Endothelial cell (in vitro differentiated cells): Measurements from ENCODE around the gene AHDC1. TPM values are rescaled to one million over a fixed set of nuclear protein-coding genes. Genes with fewer than 3 reads are reported as not detected.
"Not testable (repeated sequence)": the region's sequence is repeated elsewhere in the genome, so short reads cannot be mapped to it uniquely, and the experiment has no call there.

ENCODE experiments used
- DNase-seq: peaks from one replicate; pipeline ENCODE4 v3.0.0; 2021; ENCODE audit warnings: low spot score
- H3K27ac Mint-ChIP-seq: one replicate; pipeline ENCODE4 v1.8.0; 2021; ENCODE audit warnings: mixed read lengths, inconsistent platforms; ENCODE audit not compliant: unreplicated experiment
- H3K27me3 Mint-ChIP-seq: one replicate; pipeline ENCODE4 v1.8.0; 2021; ENCODE audit warnings: mild to moderate bottlenecking, moderate library complexity, mixed read lengths, inconsistent platforms; ENCODE audit not compliant: unreplicated experiment
- H3K36me3 Mint-ChIP-seq: one replicate; pipeline ENCODE4 v1.8.0; 2021; ENCODE audit warnings: mild to moderate bottlenecking, low read depth, mixed read lengths, inconsistent platforms; ENCODE audit not compliant: unreplicated experiment
- H3K4me1 Mint-ChIP-seq: one replicate; pipeline ENCODE4 v1.8.0; 2021; ENCODE audit warnings: mild to moderate bottlenecking, mixed read lengths, inconsistent platforms; ENCODE audit not compliant: unreplicated experiment
- H3K4me3 Mint-ChIP-seq: one replicate; pipeline ENCODE4 v1.8.0; 2021; ENCODE audit warnings: mild to moderate bottlenecking, mixed read lengths, inconsistent platforms; ENCODE audit not compliant: unreplicated experiment
- H3K9me3 Mint-ChIP-seq: one replicate; pipeline ENCODE4 v1.8.0; 2021; ENCODE audit warnings: mixed read lengths, inconsistent platforms; ENCODE audit not compliant: unreplicated experiment
- total RNA-seq: library from RNA; stranded (reverse); fragmentation: NEBNext Ultra II Directional; extraction: Animal tissue kit (Norgen Biotek cat#: 25700); gene quantifications from one replicate; pipeline ENCODE4 v1.2.1, GENCODE V29; 2021; ENCODE audit not compliant: unreplicated experiment
- TF ChIP-seq, protein P1 (sequence below): fragments of 200-600 bp; sonication (generic); IDR thresholded peaks from one replicate; pipeline ENCODE4 v1.5.0; 2021; ENCODE audit warnings: antibody characterized with exemption; ENCODE audit not compliant: unreplicated experiment

Gene AHDC1
- total RNA-seq, 1 donor from 2014 or later, result 48.0 TPM

DNA sequence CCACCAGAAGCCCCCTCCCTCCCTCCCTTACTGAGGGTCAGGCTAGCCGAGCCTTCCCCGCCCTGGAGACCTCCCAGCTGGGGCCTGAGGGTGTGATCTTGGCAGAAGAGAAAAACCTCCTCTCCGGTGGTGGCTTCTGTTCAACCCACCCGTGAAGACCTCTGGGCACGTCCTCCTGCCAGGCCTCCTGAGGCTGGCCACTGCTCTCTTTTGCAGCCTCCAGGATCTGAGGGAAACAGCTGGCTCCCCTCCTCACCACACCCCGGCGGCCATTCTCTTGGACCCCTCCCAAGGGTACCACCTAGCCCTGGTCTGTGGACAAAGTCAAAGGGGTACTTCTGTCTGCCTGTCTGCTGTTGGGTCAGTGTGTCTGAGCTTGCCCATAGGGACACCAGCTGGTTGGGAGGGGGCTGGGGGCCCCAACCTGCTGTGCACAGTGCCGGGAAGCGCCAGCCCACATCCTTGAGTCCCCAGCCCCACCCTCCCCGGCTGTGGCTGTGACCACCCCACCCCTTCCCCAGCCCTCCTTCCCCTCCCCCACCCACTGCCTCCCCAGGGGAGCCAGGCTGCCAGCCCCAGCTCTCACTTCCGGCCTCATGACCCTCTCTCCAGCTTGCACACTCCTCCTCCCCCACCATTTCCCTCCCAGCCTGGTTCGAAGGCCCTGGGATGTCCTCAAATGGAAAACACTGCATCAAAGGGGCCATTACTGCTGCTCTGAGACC lies 48.1 kb downstream of the AHDC1 start:
- no peak for DNase-seq
- Mint-ChIP-seq H3K36me3 (peaks cover 15% of the 10 kb centered on the region), H3K27ac (peak overlapping the region; percentile 79), H3K4me1 (peaks cover 27% of the 10 kb centered on the region), H3K4me3 (peak overlapping the region; percentile 83), H3K9me3 (no peaks in the 10 kb centered on the region), H3K27me3 (peaks cover 6% of the 10 kb centered on the region)
- TF ChIP-seq, protein P1, sequence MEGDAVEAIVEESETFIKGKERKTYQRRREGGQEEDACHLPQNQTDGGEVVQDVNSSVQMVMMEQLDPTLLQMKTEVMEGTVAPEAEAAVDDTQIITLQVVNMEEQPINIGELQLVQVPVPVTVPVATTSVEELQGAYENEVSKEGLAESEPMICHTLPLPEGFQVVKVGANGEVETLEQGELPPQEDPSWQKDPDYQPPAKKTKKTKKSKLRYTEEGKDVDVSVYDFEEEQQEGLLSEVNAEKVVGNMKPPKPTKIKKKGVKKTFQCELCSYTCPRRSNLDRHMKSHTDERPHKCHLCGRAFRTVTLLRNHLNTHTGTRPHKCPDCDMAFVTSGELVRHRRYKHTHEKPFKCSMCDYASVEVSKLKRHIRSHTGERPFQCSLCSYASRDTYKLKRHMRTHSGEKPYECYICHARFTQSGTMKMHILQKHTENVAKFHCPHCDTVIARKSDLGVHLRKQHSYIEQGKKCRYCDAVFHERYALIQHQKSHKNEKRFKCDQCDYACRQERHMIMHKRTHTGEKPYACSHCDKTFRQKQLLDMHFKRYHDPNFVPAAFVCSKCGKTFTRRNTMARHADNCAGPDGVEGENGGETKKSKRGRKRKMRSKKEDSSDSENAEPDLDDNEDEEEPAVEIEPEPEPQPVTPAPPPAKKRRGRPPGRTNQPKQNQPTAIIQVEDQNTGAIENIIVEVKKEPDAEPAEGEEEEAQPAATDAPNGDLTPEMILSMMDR, result no peak

DNA sequence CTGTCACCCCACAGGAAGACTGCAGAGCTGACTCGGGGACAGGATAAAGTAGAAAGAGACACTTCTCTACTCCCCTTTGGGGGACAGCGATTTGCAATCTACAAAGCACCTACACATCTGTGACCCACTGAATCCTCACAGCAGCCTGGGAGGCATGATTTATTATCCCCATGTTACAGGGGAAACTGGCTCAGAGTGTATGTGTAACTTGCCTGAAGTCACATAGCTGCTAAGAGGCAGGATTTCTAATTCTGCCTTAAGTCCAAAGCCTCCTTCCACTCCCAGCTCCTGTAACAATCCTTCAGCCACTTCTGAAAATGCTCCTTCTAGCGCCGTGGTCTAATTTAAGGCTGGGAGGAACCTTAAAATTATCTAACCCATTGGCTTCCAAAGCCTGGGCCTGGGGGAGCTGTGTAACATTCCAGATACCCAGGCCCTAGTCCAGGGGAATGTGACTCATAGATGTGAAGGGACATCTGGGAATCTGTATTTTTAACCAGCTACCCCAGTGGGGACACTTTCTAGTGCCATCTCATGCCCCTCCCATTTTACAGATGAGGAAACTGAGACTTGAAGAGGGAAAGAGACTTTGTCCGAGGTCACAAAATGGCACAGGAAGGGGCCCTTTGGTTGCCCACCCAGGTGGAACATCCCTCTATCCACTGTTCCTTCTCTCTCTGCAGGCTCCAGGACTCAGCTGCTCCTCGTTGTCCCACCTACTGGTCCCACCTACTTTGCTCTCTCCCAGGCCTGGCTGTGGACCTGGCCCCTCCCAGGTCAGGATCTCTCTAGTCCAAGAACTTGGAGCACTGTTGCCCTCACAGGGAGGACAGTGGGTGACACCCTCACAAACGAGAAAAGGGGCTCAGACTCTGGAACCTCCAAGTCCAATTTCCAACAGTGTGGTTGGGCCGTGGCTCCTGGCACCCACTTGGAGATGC lies 48.9 kb downstream of the AHDC1 start:
- H3K27ac Mint-ChIP-seq, result no peak overlapping the region
- H3K9me3 Mint-ChIP-seq, result no peaks in the 10 kb centered on the region
- peaks cover 22% of the 10 kb centered on the region for H3K4me1 Mint-ChIP-seq
- no peak for DNase-seq
- TF ChIP-seq, protein P1, result no peak
- no peak overlapping the region for H3K4me3 Mint-ChIP-seq
- peaks cover 15% of the 10 kb centered on the region for H3K36me3 Mint-ChIP-seq
- peaks cover 6% of the 10 kb centered on the region for H3K27me3 Mint-ChIP-seq

DNA sequence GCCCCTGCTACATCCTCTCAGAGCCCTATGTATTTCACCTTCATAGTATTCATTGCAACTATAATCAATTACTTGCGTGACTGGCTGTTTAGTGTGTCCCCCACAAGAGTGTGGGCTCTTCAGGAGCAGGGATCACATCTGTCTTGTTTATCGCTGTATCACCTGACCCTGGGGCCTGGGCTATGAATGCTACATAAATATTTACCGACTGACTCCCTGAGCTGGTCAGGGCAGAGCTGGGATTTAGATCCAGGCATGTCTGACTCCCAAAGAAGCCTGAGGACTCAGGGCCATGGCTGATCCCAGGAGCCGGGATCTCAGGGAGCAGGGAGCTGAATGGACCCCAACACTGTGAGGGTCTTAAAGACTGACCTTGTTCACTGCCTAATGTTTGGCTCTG lies 49.7 kb downstream of the AHDC1 start:
- TF ChIP-seq, protein P1, result no peak
- H3K27ac Mint-ChIP-seq, result no peak overlapping the region
- H3K4me3 Mint-ChIP-seq, result no peak overlapping the region
- H3K36me3 Mint-ChIP-seq, result peaks cover 15% of the 10 kb centered on the region
- DNase-seq, result no peak
- H3K4me1 Mint-ChIP-seq, result peaks cover 17% of the 10 kb centered on the region
- H3K27me3 Mint-ChIP-seq, result peaks cover 2% of the 10 kb centered on the region
- no peaks in the 10 kb centered on the region for H3K9me3 Mint-ChIP-seq

DNA sequence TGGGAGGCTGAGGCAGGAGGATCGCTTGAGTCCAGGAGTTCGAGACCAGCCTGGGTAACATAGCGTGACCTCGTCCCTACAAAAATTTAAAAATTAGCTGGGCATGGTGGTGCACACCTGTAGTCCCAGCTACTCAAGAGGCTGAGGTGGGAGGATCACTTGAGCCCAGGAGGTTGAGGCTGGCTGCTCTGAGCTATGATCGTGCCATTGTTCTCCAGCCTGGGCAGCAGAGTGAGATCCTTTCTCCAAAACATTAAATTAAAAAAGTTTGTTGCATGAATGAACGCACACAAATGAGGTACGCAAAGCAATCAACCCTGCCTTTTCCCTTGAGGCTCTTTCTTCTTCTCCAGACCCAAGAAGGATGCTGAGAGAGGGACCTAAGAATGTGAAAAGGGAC lies 50.1 kb downstream of the AHDC1 start:
- not testable (repeated sequence) for DNase-seq, H3K27ac Mint-ChIP-seq, H3K9me3 Mint-ChIP-seq, H3K4me3 Mint-ChIP-seq, H3K27me3 Mint-ChIP-seq
- peaks cover 15% of the 10 kb centered on the region for H3K36me3 Mint-ChIP-seq
- peaks cover 17% of the 10 kb centered on the region for H3K4me1 Mint-ChIP-seq

DNA sequence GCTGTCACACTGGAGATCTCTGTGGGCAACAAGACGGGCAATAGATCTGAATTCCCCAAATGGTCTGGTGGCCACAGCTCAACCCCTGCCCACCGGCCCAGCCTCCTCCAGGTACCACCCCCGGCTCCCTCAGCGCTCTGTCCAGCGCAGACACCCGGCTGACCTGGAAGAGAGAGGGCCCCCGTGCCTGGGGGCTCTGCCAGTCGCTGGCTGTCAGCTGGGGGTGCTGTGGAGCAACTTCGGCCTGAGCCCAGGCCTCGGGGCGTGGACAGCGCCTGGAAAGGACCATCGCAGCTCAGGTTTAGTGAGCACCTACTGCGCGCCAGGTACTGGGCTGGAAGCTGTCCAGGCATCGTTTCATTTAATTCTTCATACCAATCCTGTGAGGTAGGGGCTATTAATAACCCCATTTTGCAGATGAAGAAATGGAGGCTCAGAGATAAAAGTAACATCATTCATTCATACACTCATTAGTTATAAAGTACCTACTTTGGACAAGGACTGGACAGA lies 51.0 kb downstream of the AHDC1 start:
- no peak for DNase-seq
- TF ChIP-seq, protein P1, result no peak
- no peak overlapping the region for H3K27ac Mint-ChIP-seq
- peaks cover 19% of the 10 kb centered on the region for H3K36me3 Mint-ChIP-seq
- H3K4me1 Mint-ChIP-seq, result peaks cover 17% of the 10 kb centered on the region
- H3K27me3 Mint-ChIP-seq, result peaks cover 8% of the 10 kb centered on the region
- no peaks in the 10 kb centered on the region for H3K9me3 Mint-ChIP-seq
- peak overlapping the region; percentile 49 for H3K4me3 Mint-ChIP-seq
